Stimulated activated CD8-positive, alpha-beta memory T cell treated with anti-CD3 and anti-CD28 coated beads, Interleukin-15, amount 100 ng/mL, for 4 hours (primary cell): ENCODE measurements around the gene TMOD1.

Source experiments
- DNase-seq, 2 donors: peaks; one replicate each; pipeline ENCODE4 v3.0.0-alpha.2; 2020; ENCODE audit warnings: low read depth in 2 of 2

TMOD1 gene

GRCh38 chr9:97547098-97547829 lies 45.8 kb downstream of the TMOD1 start:
- DNase-seq, result no peak

- no peak for DNase-seq
These were observed 46.9 kb downstream of the TMOD1 start for GRCh38 chr9:97548379-97548778.

GRCh38 chr9:97548819-97549540 lies 47.5 kb downstream of the TMOD1 start:
- no peak for DNase-seq

- DNase-seq, result no peak
These were observed 48.9 kb downstream of the TMOD1 start for GRCh38 chr9:97550386-97550785.

GRCh38 chr9:97551308-97551707 lies 49.8 kb downstream of the TMOD1 start:
- no peak for DNase-seq

- no peak for DNase-seq
These were observed 51.7 kb downstream of the TMOD1 start for GRCh38 chr9:97553141-97553540.

- no peak for DNase-seq
These were observed 52.4 kb downstream of the TMOD1 start for GRCh38 chr9:97553841-97554240.

- DNase-seq, result no peak
These were observed 53.2 kb downstream of the TMOD1 start for GRCh38 chr9:97554566-97555075.

GRCh38 chr9:97555164-97555563 lies 53.7 kb downstream of the TMOD1 start:
- DNase-seq, result no peak

- DNase-seq, result no peak
These were observed 54.7 kb downstream of the TMOD1 start for GRCh38 chr9:97556036-97556720.

GRCh38 chr9:97556721-97557605 lies 55.5 kb downstream of the TMOD1 start:
- no peak for DNase-seq

GRCh38 chr9:97557606-97558095 lies 56.2 kb downstream of the TMOD1 start:
- no peak for DNase-seq

- no peak for DNase-seq
These were observed 57.2 kb downstream of the TMOD1 start for GRCh38 chr9:97558701-97559101.

- DNase-seq, result no peak
These were observed 57.6 kb downstream of the TMOD1 start for GRCh38 chr9:97559111-97559514.

- DNase-seq, result no peak
These were observed 58.7 kb downstream of the TMOD1 start for GRCh38 chr9:97560154-97560553.

GRCh38 chr9:97560851-97561250 lies 59.4 kb downstream of the TMOD1 start:
- DNase-seq, result no peak

- no peak for DNase-seq
These were observed 60.0 kb downstream of the TMOD1 start for GRCh38 chr9:97561501-97561900.

GRCh38 chr9:97562542-97562941 lies 61.1 kb downstream of the TMOD1 start:
- DNase-seq, result no peak

GRCh38 chr9:97563458-97564135 lies 62.1 kb downstream of the TMOD1 start:
- DNase-seq, result no peak

GRCh38 chr9:97564291-97565175 lies 63.1 kb downstream of the TMOD1 start:
- no peak for DNase-seq
